ENCODE measurements around the gene TIGAR.

Gene TIGAR

GRCh38 chr12:4278329-4279197 is 42.5 kb upstream of the TIGAR start:
- no peak for TF ChIP-seq POLR2A (IDR thresholded peaks at IDR 0.05; ENCODE audit: low read depth, low read length)
- FAIRE-seq (no peak), DNase-seq (ENCODE audit: insufficient read length, low spot score) (no peak)

GRCh38 chr12:4279198-4279690 is 41.8 kb upstream of the TIGAR start:
- no peak for DNase-seq (ENCODE audit: insufficient read length, low spot score)
- no peak for TF ChIP-seq POLR2A (IDR thresholded peaks at IDR 0.05; ENCODE audit: low read depth, low read length)
- FAIRE-seq = no peak

DNA sequence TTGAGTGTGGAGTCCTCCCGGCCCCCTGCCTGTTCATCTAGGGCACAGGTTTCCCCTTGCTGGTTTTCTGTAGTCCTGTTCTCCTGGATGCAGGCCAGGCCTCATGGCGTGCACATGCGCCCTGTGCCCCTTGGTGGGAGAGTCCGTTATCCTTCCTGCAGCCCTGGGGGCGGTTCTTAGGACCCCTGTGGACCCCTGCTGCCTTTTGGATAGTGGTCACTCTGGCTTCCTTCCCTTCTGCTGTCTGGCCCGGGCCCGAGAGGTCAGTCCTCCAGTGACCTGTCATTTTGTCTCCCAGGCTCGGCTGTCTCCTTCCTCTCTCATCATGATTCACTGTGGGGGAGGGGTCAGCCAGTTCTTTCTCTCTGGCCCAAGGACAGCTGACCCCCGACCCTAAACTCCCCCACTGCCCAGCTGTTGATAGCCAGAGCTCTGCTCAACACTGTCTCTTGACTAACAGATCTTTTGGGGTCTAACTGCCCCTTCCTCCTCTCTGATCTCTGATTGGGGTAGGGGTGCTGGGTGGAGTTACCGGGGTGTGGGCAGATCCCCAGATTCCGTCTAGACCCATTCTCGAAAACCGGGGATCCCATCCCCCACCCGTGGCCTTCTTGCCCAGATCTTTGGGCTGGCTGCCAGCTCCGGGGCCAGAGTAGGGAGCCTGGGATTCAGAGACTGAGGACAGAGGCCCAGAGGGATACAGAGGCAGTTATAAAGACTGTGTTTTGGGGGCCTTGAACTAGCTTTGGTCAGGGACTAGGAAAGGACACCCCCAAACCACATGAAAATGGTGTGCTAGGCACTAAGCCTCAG is 40.5 kb upstream of the TIGAR start:
- DNase-seq (ENCODE audit: insufficient read length, low spot score) (no peak), FAIRE-seq (no peak)
- no peak for TF ChIP-seq POLR2A (IDR thresholded peaks at IDR 0.05; ENCODE audit: low read depth, low read length)

DNA sequence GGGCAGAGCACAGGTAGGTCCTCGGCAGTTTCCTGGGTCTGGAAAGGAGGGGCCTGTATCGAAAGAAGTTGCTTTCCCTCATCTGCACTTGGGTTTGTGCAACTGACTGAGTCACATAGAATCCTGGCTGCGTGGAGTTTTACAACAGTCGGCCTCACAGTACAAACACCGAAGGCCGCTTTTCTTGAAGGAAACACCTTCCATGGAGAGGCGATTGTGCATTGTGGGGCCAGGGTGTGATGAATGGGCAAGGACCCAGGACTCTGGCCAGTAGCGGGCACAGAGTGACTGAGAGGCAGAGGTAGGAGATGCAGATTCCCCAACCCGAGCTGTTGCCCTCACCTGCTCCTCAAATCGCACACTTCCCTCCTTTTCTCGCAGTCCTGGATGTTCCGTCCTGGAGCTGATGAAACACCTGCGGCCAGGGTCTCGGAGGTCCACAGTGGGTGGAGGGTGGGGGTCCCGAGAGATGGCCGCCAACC is 39.8 kb upstream of the TIGAR start:
- no peak for DNase-seq (ENCODE audit: insufficient read length, low spot score)
- FAIRE-seq = no peak
- TF ChIP-seq POLR2A (IDR thresholded peaks at IDR 0.05; ENCODE audit: low read depth, low read length) = no peak

GRCh38 chr12:4282103-4282891 is 38.7 kb upstream of the TIGAR start:
- DNase-seq (ENCODE audit: insufficient read length, low spot score) (no peak), FAIRE-seq (no peak)
- no peak for TF ChIP-seq POLR2A (IDR thresholded peaks at IDR 0.05; ENCODE audit: low read depth, low read length)

DNA sequence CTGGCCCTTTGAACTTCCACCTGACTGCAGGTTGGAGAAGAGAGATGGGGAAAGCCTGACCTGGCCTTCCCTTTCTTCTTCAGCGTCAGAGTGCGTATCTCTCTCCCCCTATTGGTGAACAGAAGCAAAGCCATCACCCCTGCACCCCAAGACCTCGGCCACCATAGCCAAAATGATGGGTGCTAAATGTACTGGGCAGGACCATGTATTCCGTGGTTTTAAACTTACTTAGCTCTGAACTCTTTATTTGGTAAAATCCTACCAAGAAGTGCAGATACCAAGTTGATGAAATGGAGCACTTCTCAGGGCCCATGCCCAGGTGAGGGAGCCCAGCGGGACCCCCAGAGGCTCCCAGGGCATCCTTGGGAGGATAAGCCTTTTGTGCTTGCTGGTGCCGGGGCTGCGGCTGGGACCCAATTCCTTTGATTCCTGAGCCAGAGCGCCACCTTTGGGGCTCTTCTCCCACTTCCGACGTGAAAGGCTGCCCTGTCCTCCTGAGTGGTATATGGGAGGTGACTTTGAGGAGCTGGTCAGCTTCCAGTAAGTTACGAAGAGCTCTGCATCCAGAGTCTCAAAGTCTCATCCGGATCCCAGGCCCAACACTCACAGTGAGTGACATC is 38.0 kb upstream of the TIGAR start:
- DNase-seq (ENCODE audit: insufficient read length, low spot score) (no peak), FAIRE-seq (no peak)
- no peak for TF ChIP-seq POLR2A (IDR thresholded peaks at IDR 0.05; ENCODE audit: low read depth, low read length)

GRCh38 chr12:4283512-4284255 is 37.3 kb upstream of the TIGAR start:
- DNase-seq (ENCODE audit: insufficient read length, low spot score) (no peak), FAIRE-seq (no peak)
- no peak for TF ChIP-seq POLR2A (IDR thresholded peaks at IDR 0.05; ENCODE audit: low read depth, low read length)

DNA sequence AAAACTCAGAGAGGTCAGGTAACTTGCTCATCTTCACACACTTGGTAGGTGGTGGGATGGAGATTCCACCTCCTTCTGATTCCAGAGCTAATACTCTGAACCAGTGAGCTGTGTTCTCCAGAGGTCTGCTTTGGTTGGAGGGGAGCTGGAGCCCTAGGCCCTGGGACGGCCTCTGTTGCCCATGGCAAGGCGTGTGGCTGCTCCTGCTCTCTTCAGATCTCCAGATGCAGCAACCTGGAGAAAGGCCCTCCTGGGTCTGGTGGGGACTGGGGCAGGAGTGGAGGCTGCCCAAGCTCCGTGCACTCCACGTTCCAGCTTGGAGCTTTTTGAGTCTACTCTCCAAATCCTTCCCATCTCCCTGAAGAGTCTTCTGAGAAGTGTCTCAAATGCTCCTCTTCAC is 36.7 kb upstream of the TIGAR start:
- no peak for TF ChIP-seq POLR2A (IDR thresholded peaks at IDR 0.05; ENCODE audit: low read depth, low read length)
- no peak for FAIRE-seq
- no peak for DNase-seq (ENCODE audit: insufficient read length, low spot score)

- FAIRE-seq = no peak
- no peak for DNase-seq (ENCODE audit: insufficient read length, low spot score)
- TF ChIP-seq POLR2A (IDR thresholded peaks at IDR 0.05; ENCODE audit: low read depth, low read length) = no peak
Observed at GRCh38 chr12:4285070-4285469, 35.9 kb upstream of the TIGAR start.

- no peak for DNase-seq (ENCODE audit: insufficient read length, low spot score)
- no peak for TF ChIP-seq POLR2A (IDR thresholded peaks at IDR 0.05; ENCODE audit: low read depth, low read length)
- FAIRE-seq = no peak
Observed at GRCh38 chr12:4286228-4286627, 34.8 kb upstream of the TIGAR start.

DNA sequence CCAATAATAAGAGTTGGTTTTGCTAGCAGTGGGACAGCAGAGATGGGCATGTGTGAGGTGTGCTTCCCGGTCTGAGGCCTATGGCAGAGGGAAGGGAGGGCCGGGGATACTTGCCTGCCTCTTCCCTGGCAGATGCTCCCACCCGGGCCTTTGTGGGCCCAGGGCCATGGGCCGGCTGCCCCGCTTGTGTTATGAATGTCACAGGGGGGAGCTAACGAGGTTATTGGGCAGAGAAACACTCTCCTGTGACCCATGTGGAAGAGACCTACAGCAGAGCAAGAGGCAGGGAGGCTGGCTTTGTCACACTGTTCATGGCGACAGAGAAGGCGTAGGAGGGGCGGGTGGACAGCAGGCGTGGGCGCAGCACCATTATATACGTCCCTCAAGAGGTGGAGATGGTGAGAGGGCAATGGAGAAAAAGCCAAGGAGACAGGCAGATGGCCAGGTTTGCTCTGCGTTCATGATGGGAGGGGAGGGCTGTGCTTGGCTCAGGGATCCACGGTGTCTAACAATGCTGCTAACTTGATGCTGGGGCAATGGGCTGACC is 34.2 kb upstream of the TIGAR start:
- no peak for DNase-seq (ENCODE audit: insufficient read length, low spot score)

More for the DNA sequence above, 34.2 kb upstream of the TIGAR start:
- no peak for TF ChIP-seq POLR2A (IDR thresholded peaks at IDR 0.05; ENCODE audit: low read depth, low read length)
- no peak for FAIRE-seq
